Bronchial epithelial cell (primary cell): ENCODE measurements around the gene ITPR3. TPM values are rescaled to one million over a fixed set of nuclear protein-coding genes. Genes with fewer than 3 reads are reported as not detected.

Experiments used
- DNase-seq: peaks from one replicate; pipeline ENCODE4 v3.0.0-alpha.2; 2010; ENCODE audit warnings: low read depth
- FAIRE-seq: peaks from 2 replicates; lab custom pipeline; 2011; peaks lifted over from hg19 to GRCh38; lab: Jason Lieb, UNC
- H3K27me3 ChIP-seq: 2 replicates; pipeline ENCODE4 v1.5.1; 2011; ENCODE audit warnings: low read length; ENCODE audit not compliant: control insufficient read depth, insufficient read depth
- H3K36me3 ChIP-seq: 2 replicates; pipeline ENCODE4 v1.5.1; 2011; ENCODE audit warnings: low read length; ENCODE audit not compliant: control insufficient read depth, insufficient read depth
- H3K4me3 ChIP-seq: 2 replicates; pipeline ENCODE4 v1.5.1; 2011; ENCODE audit warnings: mild to moderate bottlenecking, low read depth, low read length, control low read depth
- total RNA-seq: library from RNA; depleted of rRNA; stranded (reverse); fragments of >200 nt; gene quantifications from 2 replicates; pipeline ENCODE4 v1.2.1, GENCODE V29; 2014
- TF ChIP-seq, protein P1 (sequence below): IDR thresholded peaks from 2 replicates; pipeline ENCODE4 v1.5.1; 2011; ENCODE audit warnings: mild to moderate bottlenecking, moderate library complexity, low read length, control low read depth, inconsistent platforms; ENCODE audit not compliant: insufficient read depth, severe bottlenecking

The ITPR3 gene
- total RNA-seq, 1 donor from 2014 or later: 95.6 TPM

- DNase-seq (no peak), FAIRE-seq (no peak)
- TF ChIP-seq, protein P1, sequence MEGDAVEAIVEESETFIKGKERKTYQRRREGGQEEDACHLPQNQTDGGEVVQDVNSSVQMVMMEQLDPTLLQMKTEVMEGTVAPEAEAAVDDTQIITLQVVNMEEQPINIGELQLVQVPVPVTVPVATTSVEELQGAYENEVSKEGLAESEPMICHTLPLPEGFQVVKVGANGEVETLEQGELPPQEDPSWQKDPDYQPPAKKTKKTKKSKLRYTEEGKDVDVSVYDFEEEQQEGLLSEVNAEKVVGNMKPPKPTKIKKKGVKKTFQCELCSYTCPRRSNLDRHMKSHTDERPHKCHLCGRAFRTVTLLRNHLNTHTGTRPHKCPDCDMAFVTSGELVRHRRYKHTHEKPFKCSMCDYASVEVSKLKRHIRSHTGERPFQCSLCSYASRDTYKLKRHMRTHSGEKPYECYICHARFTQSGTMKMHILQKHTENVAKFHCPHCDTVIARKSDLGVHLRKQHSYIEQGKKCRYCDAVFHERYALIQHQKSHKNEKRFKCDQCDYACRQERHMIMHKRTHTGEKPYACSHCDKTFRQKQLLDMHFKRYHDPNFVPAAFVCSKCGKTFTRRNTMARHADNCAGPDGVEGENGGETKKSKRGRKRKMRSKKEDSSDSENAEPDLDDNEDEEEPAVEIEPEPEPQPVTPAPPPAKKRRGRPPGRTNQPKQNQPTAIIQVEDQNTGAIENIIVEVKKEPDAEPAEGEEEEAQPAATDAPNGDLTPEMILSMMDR: no peak
- Histone ChIP-seq H3K4me3 (no peak overlapping the region), H3K27me3 (peaks cover 6% of the 10 kb centered on the region), H3K36me3 (no peaks in the 10 kb centered on the region)
Observed at GRCh38 chr6:33723371-33724085, 102.4 kb downstream of the ITPR3 start.

DNA sequence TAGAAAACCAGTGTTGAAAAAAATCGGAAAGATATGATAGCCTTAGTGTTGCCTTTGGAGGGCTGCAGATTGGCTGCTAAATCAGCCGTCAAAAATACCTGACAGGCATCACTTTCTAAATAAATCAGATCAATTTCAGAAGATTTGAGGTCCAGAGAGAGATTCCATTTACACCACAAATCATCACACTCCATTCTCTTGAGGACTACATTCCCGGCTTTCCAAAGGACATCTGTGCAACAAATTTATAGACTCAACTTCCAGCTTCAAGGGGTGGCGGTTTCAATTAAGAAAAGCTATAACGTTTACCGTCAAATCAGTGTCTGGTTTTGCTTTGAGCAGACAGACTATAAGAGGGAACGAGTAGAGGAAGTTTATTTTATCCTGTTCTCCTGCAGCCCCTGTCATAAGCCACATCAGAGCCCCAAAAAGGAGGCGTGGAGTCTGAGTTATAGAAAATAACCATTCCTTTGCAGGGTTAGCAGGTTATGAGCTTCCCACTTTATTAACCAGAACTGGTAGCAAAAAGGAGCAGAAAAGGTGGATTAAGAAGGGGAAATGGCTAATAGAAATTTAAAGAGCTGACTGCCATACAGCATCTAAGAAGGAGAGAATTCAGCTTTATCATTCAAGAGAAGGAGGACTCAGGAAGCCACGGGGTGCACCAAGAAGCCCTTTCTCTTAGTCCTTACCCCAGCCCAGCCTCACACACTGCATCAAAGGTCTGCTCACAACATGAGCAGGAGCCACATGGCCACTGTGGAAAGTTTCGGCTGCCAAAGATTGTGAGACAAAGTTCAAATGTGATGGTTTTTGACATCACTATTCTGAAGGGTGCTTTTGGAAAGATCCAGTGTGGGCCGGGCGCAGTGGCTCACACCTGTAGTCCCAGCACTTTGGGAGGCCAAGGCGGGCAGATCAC, 103.2 kb downstream of the ITPR3 start:
- Histone ChIP-seq H3K36me3 (no peaks in the 10 kb centered on the region), H3K27me3 (peaks cover 6% of the 10 kb centered on the region), H3K4me3 (no peak overlapping the region)
- TF ChIP-seq, protein P1: no peak
- DNase-seq (no peak), FAIRE-seq (no peak)

- no peak for DNase-seq
- Histone ChIP-seq H3K27me3 (peaks cover 6% of the 10 kb centered on the region), H3K4me3 (no peak overlapping the region), H3K36me3 (no peaks in the 10 kb centered on the region)
- no peak for FAIRE-seq
- TF ChIP-seq, protein P1: no peak
Observed at GRCh38 chr6:33725222-33725621, 104.1 kb downstream of the ITPR3 start.

GRCh38 chr6:33725891-33726673, 105.0 kb downstream of the ITPR3 start:
- Histone ChIP-seq H3K4me3 (no peak overlapping the region), H3K36me3 (no peaks in the 10 kb centered on the region), H3K27me3 (peaks cover 6% of the 10 kb centered on the region)
- no peak for DNase-seq
- TF ChIP-seq, protein P1: no peak
- FAIRE-seq: no peak

DNA sequence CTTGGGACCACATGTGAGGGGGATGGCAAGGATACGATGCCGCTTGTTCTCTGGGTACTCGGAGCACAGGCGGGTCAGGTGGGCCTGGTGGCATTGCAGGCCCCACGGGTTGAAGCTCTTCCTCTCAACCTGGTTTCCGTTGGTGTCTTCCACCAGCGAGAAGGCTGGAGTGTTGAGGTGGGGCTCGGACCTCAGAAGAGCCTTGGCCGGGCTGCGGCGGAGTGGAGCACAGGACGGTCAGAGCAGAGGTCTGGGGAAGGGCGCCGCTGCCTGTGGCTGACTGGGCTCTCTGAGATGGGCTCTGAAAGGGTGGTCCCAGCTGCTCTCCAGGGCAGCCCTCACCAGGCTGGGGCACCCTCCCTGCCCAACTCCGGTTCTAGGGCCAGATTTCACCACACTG, 105.6 kb downstream of the ITPR3 start:
- Histone ChIP-seq H3K27me3 (peaks cover 8% of the 10 kb centered on the region), H3K36me3 (no peaks in the 10 kb centered on the region), H3K4me3 (no peak overlapping the region)
- FAIRE-seq (no peak), DNase-seq (no peak)
- TF ChIP-seq, protein P1: no peak
